GM19372 (cell line): ENCODE data around the gene METTL16.

Experiments
- ATAC-seq: cut with Tn5 transposase; IDR thresholded peaks from one replicate; pipeline ENCODE4 v1.9.1; 2021; ENCODE audit warnings: mild to moderate bottlenecking, low read depth, moderate library complexity; ENCODE audit not compliant: unreplicated experiment

Gene METTL16

GRCh38 chr17:2398182-2398581 lies 113.5 kb downstream of the METTL16 start:
- ATAC-seq: no peak

- no peak for ATAC-seq
Measured at GRCh38 chr17:2397247-2398171, 114.2 kb downstream of the METTL16 start.

DNA sequence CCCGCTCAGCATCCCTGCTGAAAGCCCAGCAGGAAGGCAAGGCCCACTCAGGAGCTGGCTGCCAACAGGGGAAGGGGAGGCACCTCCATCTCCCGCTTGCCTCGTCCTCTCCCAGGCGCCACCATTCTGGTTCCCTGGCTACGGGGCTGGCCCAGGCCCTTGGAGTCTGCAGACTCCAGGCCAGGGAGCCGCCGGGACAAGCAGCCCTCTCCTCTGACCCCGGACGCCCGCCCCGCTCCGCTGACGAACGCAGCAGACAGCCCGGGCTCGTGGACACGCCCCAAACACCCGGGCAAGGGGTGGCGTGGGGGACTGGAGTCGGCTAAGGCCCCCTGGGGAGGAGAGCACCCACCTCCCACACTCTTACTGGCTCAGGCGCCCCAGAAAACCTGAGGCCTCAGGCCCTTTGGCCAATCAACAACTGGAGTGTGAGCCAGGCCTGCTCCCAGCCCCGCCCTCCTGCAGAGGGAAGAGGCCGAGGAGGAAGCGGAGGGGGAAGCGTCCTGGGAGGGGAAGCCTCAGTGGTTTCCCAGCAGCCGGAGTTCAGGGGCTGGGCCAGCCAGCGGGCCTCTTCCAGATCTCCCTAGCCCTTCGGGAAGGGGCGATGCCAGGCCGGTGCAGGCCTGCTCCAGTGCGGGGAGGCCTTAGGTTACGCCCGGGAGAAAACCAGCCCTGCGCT lies 115.0 kb downstream of the METTL16 start:
- ATAC-seq: no peak

- no peak for ATAC-seq
Measured at GRCh38 chr17:2396192-2396567, 115.5 kb downstream of the METTL16 start.

GRCh38 chr17:2395258-2396181 lies 116.2 kb downstream of the METTL16 start:
- ATAC-seq: no peak

DNA sequence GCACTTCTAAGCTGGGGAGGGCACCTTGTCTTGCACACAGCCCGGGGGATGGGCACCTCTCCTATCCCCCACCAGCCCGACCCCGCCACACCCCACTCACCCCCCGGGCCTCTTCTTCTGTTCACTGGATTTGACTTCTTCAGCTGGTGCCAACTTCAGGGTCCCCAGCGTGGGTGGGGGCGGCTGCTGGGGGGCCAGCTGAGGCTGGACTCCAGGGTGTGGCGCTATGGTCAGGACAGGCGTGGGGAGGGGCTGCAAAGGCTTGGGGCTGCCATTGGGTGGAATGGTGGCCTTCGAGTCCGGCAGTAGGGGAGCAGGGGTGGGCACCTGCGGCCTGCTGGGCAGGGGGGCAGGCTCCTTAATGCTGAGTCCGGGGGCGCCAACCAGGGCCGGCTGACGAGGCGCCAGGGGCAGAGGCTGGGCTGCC lies 116.9 kb downstream of the METTL16 start:
- no peak for ATAC-seq

GRCh38 chr17:2393954-2394749 lies 117.5 kb downstream of the METTL16 start:
- no peak for ATAC-seq

DNA sequence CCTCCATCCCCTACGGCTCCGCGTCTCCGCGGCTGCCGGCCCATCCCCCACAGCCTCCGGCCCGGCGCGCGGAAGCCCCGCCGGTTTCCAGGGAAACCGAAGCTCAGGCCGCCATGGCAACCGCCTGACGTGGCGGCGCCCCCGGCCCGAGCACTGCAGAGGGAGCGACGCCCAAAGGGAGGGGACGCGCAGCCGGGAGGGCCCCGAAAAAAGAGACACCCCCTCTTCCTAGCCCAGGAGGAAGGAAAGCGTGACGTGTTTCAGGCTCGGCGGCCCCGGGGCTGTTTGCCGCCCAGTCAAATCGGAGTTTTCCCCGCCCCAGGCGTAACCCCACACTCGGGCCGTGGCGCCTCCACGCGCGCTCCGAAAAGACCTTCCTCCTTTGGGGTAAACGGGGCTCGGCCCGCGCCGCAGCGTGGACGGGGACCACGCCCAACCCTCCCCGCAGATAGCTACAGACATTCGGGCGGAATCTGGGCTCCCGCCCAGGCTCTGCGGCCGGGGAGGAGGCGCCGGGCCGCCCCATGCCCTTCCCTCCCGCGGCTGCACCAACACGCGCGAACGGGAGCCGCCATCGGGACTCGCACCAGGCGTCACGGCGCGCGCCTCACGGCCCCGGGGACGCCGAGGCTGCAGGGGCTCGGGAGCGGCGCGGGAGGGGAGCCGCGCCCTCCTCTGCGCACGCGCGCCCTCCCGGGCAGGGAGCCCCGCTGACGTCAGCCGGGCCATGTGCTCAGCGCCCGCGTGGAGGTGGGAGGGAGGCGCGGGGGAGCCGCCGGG lies 118.3 kb downstream of the METTL16 start:
- peak; percentile 49 for ATAC-seq

DNA sequence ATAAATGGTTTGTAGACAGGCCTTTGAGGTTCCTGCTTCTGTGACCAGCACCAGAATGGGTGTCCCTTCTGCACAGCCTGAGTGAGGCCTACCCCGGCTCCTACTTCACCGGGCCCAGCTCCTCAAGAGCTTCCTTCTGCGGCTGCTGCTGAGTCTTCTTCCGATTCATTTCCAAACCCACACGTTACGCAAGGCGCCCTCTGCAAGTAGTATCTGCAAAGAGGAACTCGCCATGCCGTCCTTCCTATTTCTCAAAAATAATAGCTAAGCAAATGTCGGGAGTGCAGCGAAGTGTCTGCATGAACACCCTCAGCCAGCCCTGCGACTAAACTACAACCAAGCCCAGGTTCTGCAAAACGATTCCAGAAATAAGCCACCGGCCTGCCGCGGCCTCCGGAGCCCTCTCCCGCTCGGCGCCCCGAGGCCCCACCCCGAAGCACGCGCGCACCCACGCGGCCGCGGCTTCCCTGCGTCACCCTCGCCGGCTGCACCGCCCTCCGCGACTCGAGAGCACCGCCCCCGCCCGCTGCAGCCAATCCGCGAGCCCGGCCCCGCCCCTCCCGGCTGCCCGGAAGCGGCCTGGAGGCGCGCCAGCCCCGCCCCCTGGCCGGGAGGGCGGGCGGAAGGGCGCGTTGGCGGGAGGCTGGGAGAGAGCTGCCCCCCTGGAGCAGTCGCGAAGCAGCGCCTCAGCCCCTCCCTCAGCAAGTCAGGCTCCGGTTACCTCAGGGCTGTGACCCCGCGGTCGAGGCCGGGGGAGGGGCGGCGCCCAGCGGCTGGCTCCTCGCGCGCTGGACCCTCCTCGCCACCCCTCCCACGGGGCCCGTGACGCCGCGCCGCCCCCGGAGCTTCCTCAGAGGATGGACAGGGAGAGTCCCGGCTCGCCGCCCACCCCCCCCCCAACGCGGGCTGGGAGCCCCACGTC lies 119.2 kb downstream of the METTL16 start:
- ATAC-seq: peak; percentile 56

DNA sequence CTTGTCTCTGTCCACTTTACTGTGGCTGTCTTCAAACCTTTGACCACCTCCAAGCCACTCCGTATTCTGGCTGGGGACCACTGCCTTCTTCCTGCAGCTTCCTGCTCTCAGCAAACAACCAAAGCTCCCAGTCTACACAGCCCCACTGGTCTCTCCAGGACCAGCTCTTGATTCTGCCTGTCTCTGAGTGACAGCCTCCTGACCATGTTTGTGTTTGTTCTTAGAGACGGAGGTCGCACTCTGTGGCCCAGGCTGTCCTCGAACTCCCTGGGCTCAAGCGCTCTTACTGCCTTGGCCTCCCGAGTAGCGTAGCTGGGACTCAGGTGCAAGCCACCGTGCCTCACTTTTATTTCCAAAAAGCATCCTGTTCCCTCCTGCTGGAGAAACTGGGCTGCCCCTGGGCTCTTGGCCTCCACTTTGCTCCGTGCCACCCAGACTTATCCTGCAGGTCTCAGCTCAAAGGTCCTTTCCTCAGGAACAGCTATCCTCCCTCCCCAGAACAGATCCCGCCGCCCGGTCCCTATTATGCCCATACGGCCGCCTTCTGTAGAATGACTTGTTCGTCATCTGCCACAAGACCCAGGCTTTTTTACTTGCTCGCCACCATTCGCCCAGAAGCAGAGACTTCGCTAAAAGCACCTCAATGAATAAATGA lies 120.0 kb downstream of the METTL16 start:
- no peak for ATAC-seq

GRCh38 chr17:2390199-2390836 lies 121.4 kb downstream of the METTL16 start:
- no peak for ATAC-seq

GRCh38 chr17:2388683-2389055 lies 123.0 kb downstream of the METTL16 start:
- no peak for ATAC-seq

GRCh38 chr17:2388020-2388682 lies 123.5 kb downstream of the METTL16 start:
- no peak for ATAC-seq

GRCh38 chr17:2387086-2388019 lies 124.3 kb downstream of the METTL16 start:
- ATAC-seq: no peak

DNA sequence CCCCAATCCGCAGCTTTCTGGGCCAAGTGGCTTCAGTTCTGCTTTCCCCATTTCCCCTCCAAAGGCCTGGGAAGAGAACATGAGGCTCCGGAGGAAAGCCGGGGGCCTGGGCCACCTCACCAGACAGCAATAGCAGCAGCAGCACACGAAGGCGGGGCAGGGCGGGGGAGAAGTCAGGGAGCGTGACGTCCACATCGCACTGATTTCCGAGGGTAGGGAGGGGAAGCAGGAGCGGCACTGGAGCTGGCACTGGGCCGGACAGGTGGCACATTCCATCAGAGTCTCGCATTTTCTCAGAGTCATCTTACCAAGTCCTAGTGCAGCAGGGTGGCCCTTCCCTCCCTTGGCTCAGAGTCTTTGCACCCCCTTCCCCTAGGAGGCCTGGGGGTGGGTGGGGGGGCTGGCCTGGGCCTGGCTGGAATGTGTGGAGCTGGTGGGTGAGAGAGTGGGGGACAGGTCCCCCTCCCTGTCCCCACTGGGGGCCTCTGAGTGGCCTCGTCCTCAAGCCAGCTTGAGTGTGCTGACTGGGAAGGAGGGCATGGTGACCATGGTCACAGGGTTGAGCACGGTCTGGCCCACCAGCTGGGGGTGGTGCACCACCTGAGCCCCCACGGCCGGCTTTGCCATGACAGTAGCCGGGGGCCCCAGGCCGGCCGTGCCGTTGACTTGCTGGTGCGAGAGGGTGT lies 125.1 kb downstream of the METTL16 start:
- ATAC-seq: no peak
